GM12891 (cell line): ENCODE measurements around the gene ADK.
"Not testable (repeated sequence)": the region's sequence is repeated elsewhere in the genome, so short reads cannot be mapped to it uniquely, and the experiment has no call there.

ENCODE experiments used
- POLR2AphosphoS5 ChIP-seq: IDR thresholded peaks from 2 replicates; pipeline ENCODE4 v1.6.1; 2011; ENCODE audit warnings: low read depth, low read length, control low read depth
- POU2F2 ChIP-seq: IDR thresholded peaks from 2 replicates; pipeline ENCODE4 v1.6.1; 2011; ENCODE audit warnings: low read depth, mild to moderate bottlenecking, control low read depth, low read length, moderate library complexity
- TAF1 ChIP-seq: IDR thresholded peaks from 2 replicates; pipeline ENCODE4 v1.6.1; 2011; ENCODE audit warnings: low read depth, low read length, control low read depth

DNA sequence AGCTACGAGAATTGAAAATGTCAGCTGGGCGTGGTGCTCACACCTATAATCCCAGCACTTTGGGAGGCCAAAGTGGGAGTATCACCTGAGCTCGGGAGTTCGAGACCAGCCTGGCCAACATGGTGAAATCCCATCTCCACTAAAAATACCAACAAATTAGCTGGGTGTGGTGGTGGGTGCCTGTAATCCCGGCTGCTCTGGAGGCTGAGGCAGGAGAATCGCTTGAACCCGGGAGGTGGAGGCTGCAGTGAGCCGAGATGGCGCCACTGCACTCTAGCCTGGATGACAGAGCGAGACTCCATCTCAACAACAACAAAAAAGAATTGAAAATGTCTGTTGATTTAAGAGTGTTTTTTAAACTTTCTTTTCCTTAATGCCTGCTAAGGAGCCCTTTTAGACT, 4.0 kb upstream of the ADK start:
- TF ChIP-seq POLR2AphosphoS5, TAF1, POU2F2: not testable (repeated sequence)
